ENCODE data around the gene LUZP2.

DNA sequence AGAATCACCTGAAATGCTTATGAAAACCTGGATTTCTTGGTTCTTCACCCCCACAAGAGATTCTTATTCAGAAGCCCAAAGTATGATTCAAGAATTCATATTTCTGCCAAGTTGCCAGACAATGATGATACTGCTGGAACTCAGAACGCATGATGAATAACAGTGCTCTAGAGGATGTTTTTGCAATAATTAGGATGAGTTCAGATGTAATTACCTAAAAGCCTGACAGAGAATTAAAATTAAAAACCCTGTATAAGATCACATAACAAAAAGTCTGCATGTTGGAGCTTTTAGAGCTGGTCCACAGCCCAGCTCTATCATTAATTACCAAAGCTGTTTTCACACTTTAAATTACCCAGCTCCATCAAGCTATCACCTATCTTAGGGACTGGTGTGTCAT, 211.8 kb downstream of the LUZP2 start:
- TF ChIP-seq, protein P1, sequence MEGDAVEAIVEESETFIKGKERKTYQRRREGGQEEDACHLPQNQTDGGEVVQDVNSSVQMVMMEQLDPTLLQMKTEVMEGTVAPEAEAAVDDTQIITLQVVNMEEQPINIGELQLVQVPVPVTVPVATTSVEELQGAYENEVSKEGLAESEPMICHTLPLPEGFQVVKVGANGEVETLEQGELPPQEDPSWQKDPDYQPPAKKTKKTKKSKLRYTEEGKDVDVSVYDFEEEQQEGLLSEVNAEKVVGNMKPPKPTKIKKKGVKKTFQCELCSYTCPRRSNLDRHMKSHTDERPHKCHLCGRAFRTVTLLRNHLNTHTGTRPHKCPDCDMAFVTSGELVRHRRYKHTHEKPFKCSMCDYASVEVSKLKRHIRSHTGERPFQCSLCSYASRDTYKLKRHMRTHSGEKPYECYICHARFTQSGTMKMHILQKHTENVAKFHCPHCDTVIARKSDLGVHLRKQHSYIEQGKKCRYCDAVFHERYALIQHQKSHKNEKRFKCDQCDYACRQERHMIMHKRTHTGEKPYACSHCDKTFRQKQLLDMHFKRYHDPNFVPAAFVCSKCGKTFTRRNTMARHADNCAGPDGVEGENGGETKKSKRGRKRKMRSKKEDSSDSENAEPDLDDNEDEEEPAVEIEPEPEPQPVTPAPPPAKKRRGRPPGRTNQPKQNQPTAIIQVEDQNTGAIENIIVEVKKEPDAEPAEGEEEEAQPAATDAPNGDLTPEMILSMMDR (conservative IDR thresholded peaks at IDR 0.05; ENCODE audit: low read depth, low read length), result no peak
- no peak for TF ChIP-seq EZH2 (IDR thresholded peaks at IDR 0.05; ENCODE audit: low read length, unreplicated experiment)

Data from PC-3 (cell line).